ENCODE data around the gene PNLIPRP3. TPM values are rescaled to one million over a fixed set of nuclear protein-coding genes. Genes with fewer than 3 reads are reported as not detected.

The PNLIPRP3 gene
- total RNA-seq, 2 donors from 2014 or later = not detected

DNA sequence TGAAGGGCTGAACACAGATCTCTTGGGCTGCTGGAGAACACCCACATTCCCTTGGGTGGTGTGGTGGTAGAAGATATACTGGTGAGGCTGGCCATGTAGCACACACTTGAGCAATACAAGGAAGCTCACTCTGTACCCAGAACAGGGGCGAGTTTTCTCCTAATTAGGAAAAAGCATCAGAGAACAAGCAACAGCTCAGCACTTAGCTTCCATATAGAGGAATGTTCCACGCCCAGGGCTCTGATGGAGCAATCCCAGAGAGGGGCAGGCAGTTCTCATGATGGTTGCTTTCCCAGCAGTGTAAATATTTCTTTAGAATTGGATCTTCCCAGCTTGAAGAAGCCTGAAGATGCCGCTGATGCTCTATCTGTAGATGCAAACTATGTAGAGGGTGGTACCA is 97.1 kb downstream of the PNLIPRP3 start:
- TF ChIP-seq, protein P1, sequence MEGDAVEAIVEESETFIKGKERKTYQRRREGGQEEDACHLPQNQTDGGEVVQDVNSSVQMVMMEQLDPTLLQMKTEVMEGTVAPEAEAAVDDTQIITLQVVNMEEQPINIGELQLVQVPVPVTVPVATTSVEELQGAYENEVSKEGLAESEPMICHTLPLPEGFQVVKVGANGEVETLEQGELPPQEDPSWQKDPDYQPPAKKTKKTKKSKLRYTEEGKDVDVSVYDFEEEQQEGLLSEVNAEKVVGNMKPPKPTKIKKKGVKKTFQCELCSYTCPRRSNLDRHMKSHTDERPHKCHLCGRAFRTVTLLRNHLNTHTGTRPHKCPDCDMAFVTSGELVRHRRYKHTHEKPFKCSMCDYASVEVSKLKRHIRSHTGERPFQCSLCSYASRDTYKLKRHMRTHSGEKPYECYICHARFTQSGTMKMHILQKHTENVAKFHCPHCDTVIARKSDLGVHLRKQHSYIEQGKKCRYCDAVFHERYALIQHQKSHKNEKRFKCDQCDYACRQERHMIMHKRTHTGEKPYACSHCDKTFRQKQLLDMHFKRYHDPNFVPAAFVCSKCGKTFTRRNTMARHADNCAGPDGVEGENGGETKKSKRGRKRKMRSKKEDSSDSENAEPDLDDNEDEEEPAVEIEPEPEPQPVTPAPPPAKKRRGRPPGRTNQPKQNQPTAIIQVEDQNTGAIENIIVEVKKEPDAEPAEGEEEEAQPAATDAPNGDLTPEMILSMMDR (IDR thresholded peaks at IDR 0.05) = no peak
- Histone ChIP-seq H3K9ac (ENCODE audit: low read depth in 2 of 2, low read length in 2 of 2) (no peak overlapping the region), H3K27ac (no peak overlapping the region), H3K4me1 (no peaks in the 10 kb centered on the region), H3K4me3 (no peak overlapping the region), H3K9me3 (no peaks in the 10 kb centered on the region), H3K27me3 (no peaks in the 10 kb centered on the region), H3K36me3 (no peaks in the 10 kb centered on the region)
- intact Hi-C loops (cut with DNase I) = no loop called here
- no peak for DNase-seq

DNA sequence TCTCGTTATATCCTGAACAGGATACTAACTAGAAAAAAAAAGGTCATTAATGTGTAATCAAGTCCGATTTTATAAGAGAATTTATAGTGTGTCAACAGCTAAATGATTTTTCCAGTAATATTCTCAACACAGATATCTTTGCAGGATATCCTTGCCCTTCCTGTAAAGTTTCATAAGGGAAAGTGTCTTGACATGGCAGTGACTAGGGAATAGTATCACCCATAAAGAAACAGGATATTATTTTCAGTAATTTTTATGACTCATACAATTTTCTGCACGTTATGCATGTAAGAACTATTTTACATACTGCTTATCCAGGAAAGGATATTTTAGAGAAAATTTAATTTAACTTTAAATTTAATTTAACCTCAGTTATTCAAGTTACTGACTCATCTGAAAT is 98.6 kb downstream of the PNLIPRP3 start:
- Histone ChIP-seq H3K36me3 (no peaks in the 10 kb centered on the region), H3K4me3 (no peak overlapping the region), H3K4me1 (no peaks in the 10 kb centered on the region), H3K27me3 (no peaks in the 10 kb centered on the region), H3K27ac (no peak overlapping the region), H3K9me3 (no peaks in the 10 kb centered on the region), H3K9ac (ENCODE audit: low read depth in 2 of 2, low read length in 2 of 2) (no peak overlapping the region)
- TF ChIP-seq, protein P1 (IDR thresholded peaks at IDR 0.05) = no peak
- no peak for DNase-seq
- intact Hi-C loops (cut with DNase I) = no loop called here

Other genes starting within 250 kb of the PNLIPRP3 start
- gene GFRA1, start 154.6 kb upstream of the PNLIPRP3 start, total RNA-seq = 1 to 10 TPM; 1.0 to 4.9 TPM
- not detected for gene CCDC172, start 103.4 kb upstream of the PNLIPRP3 start, total RNA-seq
- 1 to 10 TPM in 1 of 2 donors, not detected in 1; 5.0 TPM for gene PNLIP, start 118.1 kb downstream of the PNLIPRP3 start, total RNA-seq
- gene PNLIPRP1, start 163.1 kb downstream of the PNLIPRP3 start, total RNA-seq = 1 to 10 TPM in 1 of 2 donors, not detected in 1; 2.5 TPM
- 1 to 10 TPM; 5.0 to 9.1 TPM for gene PNLIPRP2, start 193.1 kb downstream of the PNLIPRP3 start, total RNA-seq